Hepatocyte (in vitro differentiated cells): ENCODE results near the gene LRRC3.

Experiments used
- EZH2 ChIP-seq: fragments of 200-600 bp; sonication (generic); IDR thresholded peaks from 2 replicates; pipeline ENCODE4 v1.6.1; 2016; ENCODE audit warnings: antibody characterized with exemption, mild to moderate bottlenecking, borderline replicate concordance
- TF ChIP-seq, protein P1 (sequence below): fragments of 200-600 bp; sonication (generic); IDR thresholded peaks from 2 replicates; pipeline ENCODE4 v1.5.1; 2016; ENCODE audit warnings: antibody characterized with exemption, mild to moderate bottlenecking; ENCODE audit not compliant: poor library complexity

DNA sequence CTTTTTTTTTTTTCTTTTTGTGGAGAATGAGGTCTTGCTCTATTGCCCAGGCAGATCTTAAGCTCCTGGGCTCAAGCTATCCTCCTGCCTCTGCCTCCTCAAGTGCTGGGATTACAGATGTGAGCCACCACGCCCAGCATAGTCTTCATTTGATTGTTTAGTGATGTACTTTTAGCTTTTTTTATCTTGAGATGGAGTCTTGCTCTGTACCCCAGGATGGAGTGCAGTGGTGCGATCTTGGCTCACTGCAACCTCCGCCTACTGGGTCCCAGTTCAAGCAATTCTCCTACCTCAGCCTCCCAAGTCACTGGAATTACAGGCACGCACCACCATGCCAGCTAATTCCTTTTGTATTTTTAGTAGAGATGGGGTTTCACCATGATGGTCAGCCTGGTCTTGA is 24.0 kb upstream of the LRRC3 start:
- TF ChIP-seq, protein P1, sequence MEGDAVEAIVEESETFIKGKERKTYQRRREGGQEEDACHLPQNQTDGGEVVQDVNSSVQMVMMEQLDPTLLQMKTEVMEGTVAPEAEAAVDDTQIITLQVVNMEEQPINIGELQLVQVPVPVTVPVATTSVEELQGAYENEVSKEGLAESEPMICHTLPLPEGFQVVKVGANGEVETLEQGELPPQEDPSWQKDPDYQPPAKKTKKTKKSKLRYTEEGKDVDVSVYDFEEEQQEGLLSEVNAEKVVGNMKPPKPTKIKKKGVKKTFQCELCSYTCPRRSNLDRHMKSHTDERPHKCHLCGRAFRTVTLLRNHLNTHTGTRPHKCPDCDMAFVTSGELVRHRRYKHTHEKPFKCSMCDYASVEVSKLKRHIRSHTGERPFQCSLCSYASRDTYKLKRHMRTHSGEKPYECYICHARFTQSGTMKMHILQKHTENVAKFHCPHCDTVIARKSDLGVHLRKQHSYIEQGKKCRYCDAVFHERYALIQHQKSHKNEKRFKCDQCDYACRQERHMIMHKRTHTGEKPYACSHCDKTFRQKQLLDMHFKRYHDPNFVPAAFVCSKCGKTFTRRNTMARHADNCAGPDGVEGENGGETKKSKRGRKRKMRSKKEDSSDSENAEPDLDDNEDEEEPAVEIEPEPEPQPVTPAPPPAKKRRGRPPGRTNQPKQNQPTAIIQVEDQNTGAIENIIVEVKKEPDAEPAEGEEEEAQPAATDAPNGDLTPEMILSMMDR: no peak
- TF ChIP-seq EZH2: no peak
